ENCODE measurements around the gene CARD19.

Gene CARD19, protein sequence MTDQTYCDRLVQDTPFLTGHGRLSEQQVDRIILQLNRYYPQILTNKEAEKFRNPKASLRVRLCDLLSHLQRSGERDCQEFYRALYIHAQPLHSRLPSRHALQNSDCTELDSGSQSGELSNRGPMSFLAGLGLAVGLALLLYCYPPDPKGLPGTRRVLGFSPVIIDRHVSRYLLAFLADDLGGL

DNA sequence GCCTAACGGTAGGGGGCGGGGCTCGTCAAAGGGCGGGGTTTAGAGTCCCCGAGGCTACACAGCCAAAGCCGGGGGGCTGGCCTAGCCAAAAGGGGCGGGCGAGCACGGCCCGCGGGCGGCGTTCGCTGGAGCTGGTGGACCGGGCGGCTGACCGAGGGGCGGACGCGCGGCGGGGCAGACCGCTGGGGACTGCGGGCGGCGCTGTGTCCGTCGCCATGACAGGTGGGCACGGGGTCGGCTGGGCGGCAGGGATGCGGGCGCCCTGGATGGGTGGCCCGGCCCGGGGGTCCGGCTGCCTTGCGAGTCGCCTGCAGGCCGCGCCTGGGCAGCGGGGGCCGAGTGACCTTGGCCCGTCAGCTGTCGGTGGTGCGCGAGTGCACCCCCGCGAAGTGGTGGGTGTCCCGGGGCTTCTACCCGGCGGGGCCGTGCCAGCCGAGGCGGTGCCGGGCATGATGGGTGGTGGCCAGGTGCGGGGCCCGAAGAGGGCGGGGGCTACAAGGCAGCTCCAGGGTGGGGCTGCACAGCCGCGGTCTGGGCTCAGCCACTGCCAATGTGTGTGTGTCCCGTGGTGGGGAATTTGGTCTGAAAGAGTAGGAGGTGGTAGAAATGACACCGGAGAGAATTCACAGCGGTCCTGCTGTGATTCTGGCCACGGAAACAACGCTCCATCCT is at the start of gene CARD19:
CARD19 (plus strand) TSS at position 87 of the 672 bp plus-strand sequence; CDS start at position 216, 129 bp downstream.
- no peak for FAIRE-seq

DNA sequence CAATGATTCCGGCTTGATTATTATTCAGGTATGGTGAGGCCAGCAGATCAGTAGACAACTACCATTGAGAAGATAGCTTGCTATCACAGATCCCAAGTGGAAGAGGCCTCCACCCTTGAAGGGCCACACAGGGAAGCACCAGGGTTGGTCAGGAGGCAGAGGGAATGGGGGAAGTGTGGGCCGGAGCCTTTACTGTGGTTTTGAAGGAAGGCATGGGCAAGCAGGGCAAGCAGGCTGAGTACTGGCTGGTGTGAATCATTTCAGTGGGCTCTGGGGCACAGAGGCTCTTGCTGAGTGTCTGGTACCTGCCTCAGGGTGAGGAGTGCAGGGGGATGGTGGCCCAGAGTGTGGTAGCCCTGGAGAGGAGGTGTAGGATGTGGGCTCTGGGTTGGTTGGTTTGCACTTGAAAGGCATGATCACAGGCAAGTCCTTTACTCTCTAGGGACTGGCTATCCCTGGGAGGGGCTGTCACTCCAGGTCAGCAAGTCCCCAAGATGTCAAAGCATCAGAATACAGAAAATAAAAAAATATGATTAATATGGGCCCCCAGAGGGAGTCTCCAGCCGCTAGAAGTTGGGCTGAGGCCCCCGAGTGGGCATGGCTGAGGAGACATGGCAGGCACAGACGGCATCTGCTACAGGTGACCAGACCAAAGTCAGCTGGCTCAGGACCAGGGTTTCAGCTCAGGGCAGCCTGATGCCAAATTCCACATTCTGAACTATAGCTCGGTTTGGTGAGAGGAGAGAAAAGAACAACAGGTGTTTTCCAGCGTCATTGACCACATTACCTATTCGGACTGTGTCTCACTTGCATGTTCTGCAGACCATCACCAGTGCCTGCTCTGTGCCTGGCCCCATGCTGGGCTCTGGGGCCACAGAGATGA is 47.2 kb upstream of the CARD19 start:
- no peak for FAIRE-seq

More for the DNA sequence above, at the start of gene CARD19:
- DNase-seq (ENCODE audit: insufficient read length, low spot score) = no peak

DNA sequence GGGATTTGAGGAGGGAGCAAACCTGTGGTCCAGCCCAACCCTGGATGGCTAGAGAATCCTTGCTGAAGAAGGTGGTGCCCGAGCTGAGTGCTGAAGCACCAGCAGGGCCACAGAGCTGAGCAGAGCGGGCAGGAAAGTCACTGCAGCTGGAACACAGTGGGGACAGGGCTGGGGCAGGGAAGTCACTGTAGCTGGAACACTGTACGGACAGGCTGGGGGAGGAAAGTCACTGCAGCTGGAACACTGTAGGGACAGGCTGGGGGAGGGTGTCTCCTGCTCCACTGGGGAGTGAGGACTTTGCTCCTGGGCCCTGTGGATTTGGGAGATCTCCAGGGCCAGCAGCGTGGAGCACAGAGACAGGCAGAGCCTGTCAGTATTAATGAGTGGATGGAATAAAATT is 46.5 kb upstream of the CARD19 start:
- FAIRE-seq (no peak), DNase-seq (ENCODE audit: insufficient read length, low spot score) (no peak)

More for the DNA sequence above, 47.2 kb upstream of the CARD19 start:
- no peak for DNase-seq (ENCODE audit: insufficient read length, low spot score)

DNA sequence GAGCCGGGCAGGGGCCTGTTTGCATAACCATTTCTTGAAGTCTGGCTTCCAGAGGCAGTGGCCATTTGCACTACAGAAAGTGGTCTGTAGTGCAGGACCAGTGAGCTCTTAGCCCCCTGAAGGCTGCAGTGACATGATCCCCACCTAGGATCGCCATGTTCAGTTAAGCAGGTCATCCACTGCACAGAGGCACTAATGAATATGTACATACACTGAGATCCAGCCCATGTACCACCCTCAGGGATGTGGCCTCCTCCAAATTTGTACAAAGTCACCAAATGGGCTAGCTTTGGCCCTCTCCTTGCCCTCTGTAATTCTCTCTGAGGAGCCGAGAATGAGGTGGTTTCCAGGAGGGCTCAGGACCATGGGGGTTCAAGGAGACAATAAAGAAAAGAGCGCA is 45.8 kb upstream of the CARD19 start:
- FAIRE-seq = no peak

DNA sequence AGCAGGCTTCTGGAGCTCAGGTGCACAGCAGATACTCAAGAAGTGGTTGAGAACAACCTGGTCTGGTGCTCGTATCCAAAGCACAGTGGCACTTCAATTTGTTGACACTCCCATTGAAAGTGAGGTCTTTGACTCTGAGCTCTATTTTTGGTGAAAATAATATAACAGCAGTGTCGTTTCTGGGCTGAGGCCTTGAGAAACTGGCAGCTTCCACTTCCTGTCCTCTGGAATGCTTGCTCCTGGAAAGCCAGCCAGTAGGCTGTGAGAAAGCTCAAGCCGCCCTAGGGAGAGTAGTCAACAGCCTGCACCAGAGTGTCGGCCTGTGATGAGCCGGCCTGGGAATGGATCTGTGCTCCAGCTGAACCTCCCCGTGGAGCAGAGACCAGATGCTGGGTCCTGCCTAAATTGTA is 44.3 kb upstream of the CARD19 start:
- FAIRE-seq = no peak
- DNase-seq (ENCODE audit: insufficient read length, low spot score) = no peak

More for the DNA sequence above, 45.8 kb upstream of the CARD19 start:
- DNase-seq (ENCODE audit: insufficient read length, low spot score) = no peak

DNA sequence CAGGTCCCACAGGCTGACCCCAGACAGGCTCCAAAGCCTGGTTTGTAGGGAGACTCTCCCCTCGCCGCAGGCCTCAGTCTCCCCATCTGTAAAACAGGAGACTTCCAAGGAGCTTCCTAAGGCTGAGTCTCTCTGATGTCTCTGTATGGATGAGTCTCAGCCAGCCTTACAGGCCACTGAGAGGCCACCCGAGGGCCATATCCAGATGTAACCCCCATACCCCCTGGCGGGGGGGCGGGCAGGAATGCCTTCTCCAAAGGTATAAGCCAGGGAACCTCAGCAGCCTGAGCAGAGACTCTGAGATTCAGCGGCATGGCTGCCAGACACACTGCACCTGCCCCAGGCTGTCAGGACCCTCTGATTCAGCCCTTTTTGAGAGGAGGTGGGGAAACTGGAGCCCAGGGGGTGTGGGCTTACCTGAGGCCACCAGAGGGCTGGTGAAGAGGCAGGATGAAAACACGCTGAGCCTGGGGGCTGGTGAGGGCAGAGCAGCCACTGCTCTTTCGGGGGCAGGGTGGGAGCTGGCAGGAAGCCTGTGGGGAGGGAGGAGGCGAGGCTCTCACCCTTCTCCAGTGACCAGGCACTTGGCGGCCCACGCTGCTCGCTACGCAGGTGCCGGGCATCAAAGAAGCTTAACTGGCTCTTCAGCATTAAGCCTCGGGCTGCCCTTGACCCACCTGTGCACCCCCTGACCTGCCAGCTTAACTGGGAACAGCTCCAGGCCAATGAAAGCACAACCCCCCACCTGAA is 43.1 kb upstream of the CARD19 start:
- no peak for FAIRE-seq
- no peak for DNase-seq (ENCODE audit: insufficient read length, low spot score)

DNA sequence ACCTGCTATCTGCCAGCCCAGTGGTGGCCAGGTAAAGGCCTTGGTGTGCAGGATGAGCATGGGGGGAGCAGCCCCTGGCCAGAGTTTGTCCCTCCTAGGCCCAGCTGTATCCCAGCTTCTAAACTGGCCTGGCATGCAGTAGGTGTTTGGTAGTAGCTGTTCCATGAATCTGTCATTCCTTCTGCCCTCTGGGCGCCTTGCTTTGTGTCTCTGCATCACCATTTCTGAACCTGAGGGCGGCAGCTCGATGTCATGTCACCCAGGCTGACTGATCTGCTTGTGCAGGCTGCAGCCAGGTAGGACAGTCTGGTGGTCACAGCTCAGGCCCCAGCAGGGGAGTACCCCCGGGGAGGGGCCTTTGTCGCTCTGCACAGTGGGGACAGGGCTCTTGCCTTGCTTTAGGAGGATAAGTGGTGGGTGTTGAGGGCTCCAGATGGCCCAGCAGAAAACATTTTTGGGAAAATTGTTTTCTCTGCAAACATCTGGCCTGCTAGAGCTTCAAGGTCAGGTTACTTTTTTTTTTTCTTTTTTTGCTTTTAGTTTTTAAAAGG is 42.2 kb upstream of the CARD19 start:
- FAIRE-seq (no peak), DNase-seq (ENCODE audit: insufficient read length, low spot score) (no peak)

DNA sequence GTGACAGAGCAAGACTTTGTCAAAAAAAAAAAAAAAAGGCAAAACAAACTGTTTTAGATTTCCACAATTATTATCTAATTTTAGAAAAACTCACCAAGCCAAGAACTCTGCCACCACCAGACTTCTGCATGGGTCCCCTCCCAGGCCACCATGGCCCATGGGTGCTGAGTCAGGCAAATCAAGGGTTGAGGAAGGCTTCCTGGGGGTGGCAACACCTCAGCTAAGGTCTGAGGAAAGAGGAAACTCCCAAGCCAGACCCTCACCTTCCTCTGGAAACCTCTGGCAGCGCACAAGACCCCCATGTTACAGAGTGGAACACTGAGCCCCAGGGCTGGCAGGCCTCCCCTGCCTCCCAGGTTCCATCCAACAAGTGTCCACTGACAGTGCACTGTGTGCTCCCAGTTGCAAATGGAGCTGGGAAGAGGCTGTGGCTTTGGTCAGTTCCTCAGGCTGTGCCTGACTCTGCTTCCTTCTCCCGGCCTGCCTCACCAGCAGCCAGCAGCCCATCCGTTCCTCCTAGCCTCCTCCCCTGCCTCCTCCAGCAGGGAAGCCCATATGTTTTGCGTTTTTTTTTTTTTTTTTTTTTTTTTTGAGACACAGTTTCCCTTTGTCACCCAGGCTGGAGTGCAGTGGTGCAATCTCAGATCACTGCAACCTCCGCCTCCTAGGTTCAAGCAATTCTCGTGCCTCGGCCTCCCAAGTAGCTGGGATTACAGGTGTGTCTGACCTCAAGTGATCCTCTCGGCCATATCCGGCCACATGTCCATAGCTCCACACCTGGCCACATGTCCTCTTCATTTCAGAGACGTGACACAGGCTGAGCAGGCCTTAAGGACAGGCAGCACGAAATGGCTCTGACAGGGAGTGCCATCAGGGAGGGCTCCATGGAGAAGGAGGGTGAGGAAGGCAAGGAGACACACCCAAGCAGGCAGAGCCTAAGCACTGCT is 41.0 kb upstream of the CARD19 start:
- FAIRE-seq = no peak
- DNase-seq (ENCODE audit: insufficient read length, low spot score) = no peak

DNA sequence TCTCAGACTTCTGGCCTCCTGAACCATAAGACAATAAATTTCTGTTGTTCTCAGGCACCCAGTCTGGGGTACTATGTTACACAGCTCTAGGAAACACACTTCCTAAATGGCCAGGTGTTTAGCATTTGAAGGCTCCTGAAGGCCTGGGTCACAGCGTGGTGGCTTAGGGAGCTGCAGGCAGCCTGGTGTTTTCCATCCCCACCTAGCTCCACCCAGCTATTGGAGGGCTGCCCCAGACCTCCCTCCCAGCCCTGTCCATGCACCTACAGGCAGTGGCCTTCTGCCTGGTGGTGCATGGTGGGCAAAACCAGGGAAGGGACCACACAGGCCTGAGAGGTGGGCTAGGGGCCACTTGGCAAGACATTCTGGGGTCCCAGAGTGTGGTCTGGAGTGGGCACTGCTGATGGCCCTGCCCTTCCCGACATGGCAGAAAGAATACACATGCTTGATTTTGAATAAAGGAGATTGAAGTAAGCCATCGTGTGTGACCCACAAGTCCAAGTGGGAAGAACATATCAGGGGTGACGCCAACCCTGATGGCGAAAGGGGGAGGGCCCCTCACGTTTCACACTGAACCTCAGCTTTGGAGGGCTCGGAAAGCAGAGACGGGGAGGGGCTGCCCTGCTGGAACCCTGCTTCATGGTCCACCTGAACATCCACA is 38.8 kb upstream of the CARD19 start:
- FAIRE-seq (no peak), DNase-seq (ENCODE audit: insufficient read length, low spot score) (no peak)

DNA sequence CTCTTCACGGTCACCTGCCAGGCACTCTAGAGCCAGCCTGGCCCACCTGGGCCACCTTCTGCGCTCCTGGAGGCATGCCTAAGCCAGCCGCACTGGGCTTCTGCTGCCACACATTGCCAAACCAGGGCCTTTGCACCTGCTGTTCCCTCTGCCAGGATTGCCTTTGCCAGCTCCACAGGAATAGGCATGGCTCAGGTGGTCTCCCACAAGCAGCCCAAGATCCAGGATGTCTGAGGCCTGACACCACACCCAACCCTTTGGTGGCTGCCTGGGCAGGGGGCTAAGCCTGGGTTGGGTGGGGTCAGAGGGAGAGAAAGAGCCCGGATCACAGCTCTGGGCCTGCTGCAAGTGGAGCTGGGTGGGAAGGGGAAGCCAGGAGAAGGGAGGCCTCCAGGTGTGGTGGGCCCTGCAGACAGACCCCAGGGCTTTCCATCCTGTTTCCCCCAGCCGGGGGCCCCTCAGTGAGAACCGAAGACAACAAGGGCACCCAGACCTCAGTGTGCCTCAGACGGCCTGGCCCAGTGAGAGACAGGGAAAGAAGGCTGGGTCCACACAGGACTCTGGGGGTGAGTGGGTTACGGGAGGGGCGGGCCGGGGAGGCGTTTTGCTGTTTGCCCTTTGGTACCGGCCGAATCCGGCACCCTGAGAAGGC is 38.2 kb upstream of the CARD19 start:
- FAIRE-seq = no peak
- no peak for DNase-seq (ENCODE audit: insufficient read length, low spot score)

DNA sequence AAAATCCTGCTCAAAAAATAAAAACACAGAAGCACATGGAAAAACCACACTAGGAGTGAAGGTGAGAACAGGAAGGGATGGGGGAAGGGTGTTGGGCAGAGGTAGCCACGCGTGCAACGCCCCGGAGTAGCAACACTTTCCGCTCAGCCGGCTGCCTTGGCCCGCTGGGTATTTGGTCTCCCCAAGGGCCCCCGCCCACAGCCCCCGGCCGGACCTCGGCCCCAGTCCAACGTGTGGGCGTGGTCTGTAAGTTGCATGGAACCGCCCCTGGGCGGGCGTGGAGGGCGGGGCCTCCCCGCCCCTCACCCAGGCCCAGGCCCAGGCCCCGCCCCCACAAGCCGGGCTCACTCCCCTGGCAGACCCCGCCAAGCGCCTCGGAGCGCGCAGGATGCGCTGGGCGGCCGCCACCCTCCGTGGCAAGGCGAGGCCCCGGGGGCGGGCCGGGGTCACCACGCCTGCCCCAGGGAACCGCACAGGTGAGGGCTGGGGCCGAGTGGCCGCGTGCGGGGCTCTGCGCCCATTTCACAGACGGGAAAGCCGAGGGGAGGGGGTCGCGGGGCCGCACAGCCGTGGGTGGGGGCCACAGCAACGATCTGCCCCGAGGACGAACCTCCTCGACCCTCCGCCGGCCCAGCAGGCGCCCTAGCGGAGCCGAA is 37.5 kb upstream of the CARD19 start, which contains the start of gene SUSD3:
SUSD3 (plus strand) TSS at position 347 of the 656 bp plus-strand sequence; CDS start at position 389, 42 bp downstream.
- FAIRE-seq = no peak
- no peak for DNase-seq (ENCODE audit: insufficient read length, low spot score)

DNA sequence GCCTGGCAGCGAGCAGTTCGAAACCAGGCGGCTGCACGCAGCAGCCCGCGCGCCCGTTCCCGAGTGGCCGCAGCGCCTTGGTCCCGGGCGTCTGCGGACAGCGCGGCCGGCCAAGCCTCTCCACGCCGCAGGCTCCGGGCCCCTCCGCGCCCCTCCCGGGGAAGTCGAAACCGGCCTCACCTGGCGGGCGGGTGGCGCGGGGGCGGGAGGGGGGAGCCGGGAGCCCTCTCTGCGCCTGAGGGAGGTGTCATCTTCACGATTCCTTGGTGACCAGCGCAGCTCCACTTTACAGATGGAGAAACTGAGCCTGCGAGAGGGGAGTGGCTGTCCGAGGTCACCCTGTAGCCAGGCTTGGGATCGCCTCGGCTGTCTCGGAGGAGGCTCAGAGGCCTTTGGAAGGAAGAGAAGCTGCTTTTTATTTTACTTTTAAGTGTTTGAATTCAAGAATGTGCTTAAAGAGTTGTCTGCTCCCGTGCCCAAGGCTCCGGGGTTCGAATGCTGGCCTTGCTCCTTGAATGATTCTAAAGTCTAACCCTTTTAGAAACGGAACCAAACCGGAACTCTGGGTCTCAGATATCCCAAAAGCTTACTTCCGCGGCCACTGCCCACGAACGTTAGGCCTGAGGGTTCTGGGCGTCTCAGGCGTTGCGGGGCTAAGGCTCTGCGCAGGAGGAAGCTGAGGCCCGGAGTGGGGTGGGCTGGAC is 36.9 kb upstream of the CARD19 start:
- no peak for FAIRE-seq

DNA sequence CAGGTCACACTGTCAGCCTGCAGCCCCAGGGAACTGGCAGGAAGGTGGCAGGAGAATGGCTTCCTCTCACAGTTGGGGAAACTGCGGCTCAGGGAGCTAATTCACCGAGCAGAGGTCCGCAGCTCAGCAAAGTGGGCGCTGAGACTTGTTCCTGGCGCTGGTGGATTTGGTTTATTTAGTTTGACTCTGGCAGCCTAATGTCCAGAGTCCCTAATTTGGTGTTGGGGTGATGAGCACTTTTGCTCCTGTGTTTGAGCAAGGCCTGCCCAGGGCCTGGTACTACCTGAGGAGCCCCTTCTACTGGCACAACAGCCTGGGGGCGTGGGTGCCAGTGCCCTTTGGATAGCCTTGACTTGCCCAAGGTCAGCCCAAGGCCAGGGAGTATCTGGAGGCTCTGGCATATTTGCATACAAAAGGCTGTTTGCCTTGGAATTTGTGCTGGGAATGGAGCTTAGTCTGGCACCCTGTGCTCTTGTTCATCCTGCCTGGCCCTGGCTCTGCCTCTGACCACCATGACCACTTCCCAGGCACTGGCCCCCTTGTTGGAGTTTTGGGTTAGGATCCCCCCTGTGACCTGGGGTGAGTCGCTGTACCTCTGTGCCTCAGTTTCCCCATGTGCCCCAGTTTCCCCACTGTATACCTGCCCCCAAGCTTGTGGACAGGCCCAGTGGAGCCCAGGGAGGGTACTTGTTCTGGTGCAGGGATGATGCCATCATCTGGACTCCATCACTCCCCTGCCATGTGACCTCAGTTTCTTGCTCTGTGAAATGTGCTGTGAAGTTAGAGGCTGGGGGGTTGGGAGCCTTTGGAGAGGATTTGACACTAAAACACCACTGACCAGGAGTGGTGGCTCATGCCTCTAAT is 36.1 kb upstream of the CARD19 start:
- FAIRE-seq = no peak
- DNase-seq (ENCODE audit: insufficient read length, low spot score) = no peak

More for the DNA sequence above, 36.9 kb upstream of the CARD19 start:
- no peak for DNase-seq (ENCODE audit: insufficient read length, low spot score)

DNA sequence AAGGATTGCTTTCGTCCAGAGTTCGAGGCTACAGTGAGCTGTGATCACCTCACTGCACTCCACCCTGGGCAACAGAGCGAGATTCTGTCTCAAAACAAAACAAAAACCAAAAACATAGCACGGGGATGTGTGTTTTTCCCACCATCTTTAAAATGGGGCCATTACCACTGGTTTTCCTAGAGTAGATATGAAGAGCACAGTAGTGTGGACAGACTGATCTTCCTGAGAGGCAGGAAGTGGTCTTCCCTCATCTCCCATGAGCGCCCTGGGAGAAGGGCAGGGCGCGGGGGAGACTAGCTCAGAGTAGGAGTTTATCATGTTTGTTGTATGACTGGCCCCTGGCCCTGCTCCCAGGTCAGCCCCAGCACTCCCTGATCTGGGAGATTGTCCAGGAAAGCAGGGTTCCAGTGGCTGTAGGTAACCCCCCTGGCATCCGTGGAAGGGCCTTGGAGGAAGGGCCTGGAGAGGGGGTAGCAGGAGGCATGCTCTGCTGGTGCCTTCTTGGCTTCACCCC is 35.2 kb upstream of the CARD19 start:
- FAIRE-seq (no peak), DNase-seq (ENCODE audit: insufficient read length, low spot score) (peak; percentile 54)

DNA sequence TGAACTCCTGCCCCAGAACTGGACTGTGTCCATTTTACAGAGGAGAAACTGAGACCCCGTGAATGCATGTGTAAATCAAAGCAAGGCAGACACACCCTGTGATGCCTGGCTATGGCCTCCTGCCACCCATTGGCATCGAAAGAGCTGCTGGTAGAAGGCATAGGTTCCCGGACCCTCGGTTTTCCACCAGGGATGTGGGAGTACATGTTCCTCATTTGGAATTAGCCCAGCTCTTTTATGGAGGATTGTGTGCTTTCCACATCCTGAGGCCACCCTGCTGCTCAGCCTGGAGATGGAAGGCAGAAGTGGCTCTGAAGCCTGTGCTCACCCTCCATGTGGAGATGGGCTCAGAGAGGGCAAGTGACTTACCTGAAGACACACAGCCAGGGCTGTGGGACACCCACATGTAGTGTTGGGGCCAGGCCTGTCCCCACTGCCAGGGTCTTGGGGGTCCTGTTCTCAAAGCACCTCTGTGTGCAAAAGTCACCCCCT is 34.7 kb upstream of the CARD19 start:
- FAIRE-seq = no peak
- DNase-seq (ENCODE audit: insufficient read length, low spot score) = no peak

Data from HTR-8/SVneo (cell line).